B cell (primary cell): ENCODE results near the gene FES.

Experiments used
- EZH2 ChIP-seq: IDR thresholded peaks from 2 replicates; pipeline ENCODE4 v1.6.1; 2012; ENCODE audit warnings: borderline replicate concordance, low read depth, mild to moderate bottlenecking, moderate library complexity, low read length; ENCODE audit not compliant: insufficient read depth, poor library complexity, severe bottlenecking
- TF ChIP-seq, protein P1 (sequence below): fragments of 200-600 bp; IDR thresholded peaks from one replicate; pipeline ENCODE4 v1.8.0; 2022; ENCODE audit warnings: antibody characterized with exemption, mild to moderate bottlenecking

DNA sequence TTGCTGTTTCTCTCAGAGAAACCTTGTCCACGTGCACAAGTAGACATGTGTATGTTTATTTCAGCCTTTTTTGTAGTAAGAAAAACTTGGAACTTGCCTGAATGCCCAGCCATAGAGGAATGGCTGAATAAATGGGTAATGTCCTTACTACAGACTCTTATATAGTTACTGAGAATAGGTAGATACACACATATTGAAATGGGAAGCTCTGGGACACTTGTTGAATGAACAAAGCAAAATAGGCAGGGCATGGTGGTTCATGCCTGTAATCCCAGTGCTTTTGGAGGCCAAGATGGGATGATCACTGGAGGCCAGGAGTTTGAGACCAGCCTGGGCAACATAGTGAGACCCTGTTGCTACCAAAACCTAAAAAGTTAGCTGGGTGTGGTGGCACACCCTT is 52.5 kb downstream of the FES start:
- TF ChIP-seq EZH2, result no peak
- TF ChIP-seq, protein P1, sequence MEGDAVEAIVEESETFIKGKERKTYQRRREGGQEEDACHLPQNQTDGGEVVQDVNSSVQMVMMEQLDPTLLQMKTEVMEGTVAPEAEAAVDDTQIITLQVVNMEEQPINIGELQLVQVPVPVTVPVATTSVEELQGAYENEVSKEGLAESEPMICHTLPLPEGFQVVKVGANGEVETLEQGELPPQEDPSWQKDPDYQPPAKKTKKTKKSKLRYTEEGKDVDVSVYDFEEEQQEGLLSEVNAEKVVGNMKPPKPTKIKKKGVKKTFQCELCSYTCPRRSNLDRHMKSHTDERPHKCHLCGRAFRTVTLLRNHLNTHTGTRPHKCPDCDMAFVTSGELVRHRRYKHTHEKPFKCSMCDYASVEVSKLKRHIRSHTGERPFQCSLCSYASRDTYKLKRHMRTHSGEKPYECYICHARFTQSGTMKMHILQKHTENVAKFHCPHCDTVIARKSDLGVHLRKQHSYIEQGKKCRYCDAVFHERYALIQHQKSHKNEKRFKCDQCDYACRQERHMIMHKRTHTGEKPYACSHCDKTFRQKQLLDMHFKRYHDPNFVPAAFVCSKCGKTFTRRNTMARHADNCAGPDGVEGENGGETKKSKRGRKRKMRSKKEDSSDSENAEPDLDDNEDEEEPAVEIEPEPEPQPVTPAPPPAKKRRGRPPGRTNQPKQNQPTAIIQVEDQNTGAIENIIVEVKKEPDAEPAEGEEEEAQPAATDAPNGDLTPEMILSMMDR, result no peak
